B cell (primary cell): ENCODE data around the gene TBL1XR1.

ENCODE experiments used
- CTCF ChIP-seq: fragments of 200-600 bp; IDR thresholded peaks from one replicate; pipeline ENCODE4 v1.8.0; 2022; ENCODE audit warnings: antibody characterized with exemption, mild to moderate bottlenecking
- EZH2 ChIP-seq: IDR thresholded peaks from 2 replicates; pipeline ENCODE4 v1.6.1; 2012; ENCODE audit warnings: borderline replicate concordance, low read depth, mild to moderate bottlenecking, moderate library complexity, low read length; ENCODE audit not compliant: insufficient read depth, poor library complexity, severe bottlenecking

GRCh38 chr3:177203689-177204395 lies 6.6 kb upstream of the TBL1XR1 start:
- no peak for TF ChIP-seq CTCF
- TF ChIP-seq EZH2, result no peak
